HG03457 (cell line): Measurements from ENCODE around the gene UTS2B.

Experiments used
- ATAC-seq: cut with Tn5 transposase; IDR thresholded peaks from one replicate; pipeline ENCODE4 v1.9.1; 2021; ENCODE audit warnings: moderate number of reproducible peaks; ENCODE audit not compliant: unreplicated experiment

Gene UTS2B

GRCh38 chr3:191328383-191328961 is 1.9 kb downstream of the UTS2B start:
- ATAC-seq = no peak

DNA sequence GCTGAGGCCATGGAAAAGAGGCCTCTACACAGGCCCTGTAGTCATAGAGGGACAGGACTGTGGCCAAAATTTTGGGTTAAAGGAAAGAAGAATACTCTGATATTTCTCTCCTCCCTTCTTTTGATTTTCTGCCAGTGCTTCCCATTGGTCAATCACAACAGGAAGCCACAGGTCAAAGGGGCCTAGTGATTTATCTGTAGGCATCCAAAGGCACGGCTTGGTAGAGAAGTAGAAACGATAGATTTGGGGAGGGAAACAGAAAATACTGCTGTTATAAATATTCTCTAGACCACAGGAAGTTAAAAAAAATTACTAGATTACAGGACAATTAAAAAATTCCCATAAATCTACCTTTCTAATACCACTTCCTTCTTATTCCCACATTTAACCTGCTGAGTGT is 2.8 kb downstream of the UTS2B start:
- no peak for ATAC-seq

- ATAC-seq = no peak
Measured at GRCh38 chr3:191324936-191325335, 5.4 kb downstream of the UTS2B start.

DNA sequence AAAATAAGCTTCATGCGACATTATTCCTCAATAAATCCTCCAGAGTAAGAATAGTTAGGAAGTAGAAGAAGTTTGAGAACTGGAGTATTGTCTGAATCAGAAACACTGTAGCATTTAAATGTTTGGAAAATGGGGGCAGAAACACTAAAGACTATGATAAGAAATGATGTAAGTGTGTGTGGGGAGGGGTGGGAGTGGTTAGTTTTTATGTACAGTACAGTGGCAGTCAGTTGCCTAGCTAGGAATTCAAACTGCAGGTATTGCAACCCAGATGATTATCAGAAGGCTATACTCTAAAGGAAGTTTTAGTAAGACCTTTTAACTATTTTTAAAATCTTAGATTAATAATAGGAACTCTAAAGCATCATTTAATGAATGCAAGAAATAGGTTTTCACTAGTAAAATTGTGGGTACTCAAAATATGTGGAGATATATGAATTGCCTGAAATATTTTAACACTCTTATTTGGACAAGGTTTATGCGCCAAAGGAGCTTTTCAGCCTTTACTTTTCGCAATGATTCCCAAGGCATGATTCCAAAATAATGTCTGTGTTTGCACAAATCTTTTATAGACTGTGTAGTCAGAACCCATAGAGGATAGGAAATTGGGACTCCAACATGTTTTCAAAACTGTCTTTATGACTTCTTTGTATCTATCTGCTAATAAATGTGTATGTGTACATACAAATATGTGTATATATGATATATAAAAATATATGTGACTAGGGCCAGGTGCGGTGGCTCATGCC is 9.1 kb downstream of the UTS2B start:
- no peak for ATAC-seq

DNA sequence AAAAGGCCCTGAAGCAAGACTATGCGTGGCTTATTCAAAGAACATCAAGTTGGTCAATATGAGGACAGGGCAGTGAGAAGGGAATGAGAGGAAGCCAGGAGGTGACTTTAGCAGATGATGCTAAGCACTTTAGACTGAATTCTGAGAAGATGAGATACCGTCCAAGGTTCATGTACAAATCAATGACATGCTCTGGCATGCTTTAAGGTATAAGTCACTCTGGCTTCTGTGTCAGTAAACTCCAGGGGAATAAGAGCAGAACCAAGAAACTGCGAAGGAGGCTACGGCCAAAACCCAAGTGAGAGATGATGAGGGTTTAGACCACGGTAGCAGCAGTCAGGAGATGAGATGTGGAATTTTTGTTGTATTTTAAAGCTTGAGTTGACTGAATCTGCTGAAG is 10.0 kb downstream of the UTS2B start:
- no peak for ATAC-seq

- ATAC-seq = no peak
Measured at GRCh38 chr3:191316876-191317603, 13.3 kb downstream of the UTS2B start.

DNA sequence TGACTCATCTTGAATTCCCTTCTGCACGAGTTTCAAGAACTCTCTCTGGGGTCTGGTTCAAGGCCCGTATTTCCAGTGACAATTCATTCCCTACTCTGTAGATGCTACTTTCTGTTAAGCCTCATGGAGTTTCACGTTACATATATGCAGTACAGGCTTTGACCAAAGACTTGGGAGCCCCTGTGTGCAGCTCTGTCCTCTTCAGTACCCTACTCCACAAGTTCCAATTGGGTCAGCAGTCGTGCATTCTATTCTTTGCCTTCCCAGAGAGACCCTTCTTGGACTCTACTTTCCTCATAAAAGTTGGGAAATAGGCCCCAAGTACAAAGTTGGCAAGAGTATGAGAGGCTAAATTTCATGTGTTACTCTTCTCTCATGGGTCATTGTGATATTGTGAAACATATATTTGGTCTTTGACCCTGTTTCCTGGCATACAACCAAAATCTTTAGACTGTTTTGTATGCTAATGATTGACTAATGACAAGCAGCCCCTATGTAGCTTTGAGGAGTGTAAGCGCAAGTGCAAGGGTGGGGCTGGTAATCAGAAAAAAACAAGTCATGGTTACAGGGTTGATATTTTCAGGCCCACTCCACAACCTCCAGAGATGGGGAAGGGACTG is 16.1 kb downstream of the UTS2B start:
- no peak for ATAC-seq

DNA sequence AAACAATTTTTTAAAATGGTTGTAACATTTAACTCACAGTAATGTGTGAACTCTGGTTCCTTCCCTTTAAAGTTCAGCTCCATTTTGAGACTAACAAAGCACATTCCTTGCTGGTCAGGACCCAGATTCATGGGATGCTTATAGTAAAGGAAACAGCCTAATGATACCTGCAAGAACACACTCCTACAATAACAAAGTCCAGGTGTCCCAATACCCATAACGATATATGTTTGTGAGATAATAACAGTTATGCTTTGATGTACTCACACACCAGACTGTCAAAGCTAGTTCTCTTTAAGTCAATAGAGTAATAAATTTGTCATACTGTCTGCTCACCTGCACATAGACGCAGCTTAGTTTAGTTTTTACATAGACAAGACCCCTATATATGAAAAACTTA is 17.0 kb downstream of the UTS2B start:
- ATAC-seq = no peak

DNA sequence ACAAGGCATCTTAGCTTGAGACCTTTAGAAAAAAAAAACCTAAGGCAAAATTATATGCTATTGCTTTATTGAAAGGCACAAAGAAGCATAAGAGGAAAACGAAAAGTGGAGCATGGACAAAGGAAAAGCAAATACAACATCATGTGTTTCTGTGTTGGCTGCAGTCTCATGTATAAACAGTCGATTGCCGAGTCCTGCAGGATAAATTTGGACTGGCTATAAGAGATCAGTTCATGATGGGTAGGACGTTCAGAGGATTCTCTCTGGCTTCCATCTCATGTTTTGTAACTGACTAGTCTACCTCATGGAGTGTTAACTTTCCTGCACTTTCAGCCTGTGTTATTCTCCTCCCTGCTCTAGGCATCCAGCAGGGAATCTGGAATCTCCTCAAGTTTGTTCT is 23.0 kb downstream of the UTS2B start:
- no peak for ATAC-seq

GRCh38 chr3:191306428-191306827 is 23.9 kb downstream of the UTS2B start:
- ATAC-seq = no peak

DNA sequence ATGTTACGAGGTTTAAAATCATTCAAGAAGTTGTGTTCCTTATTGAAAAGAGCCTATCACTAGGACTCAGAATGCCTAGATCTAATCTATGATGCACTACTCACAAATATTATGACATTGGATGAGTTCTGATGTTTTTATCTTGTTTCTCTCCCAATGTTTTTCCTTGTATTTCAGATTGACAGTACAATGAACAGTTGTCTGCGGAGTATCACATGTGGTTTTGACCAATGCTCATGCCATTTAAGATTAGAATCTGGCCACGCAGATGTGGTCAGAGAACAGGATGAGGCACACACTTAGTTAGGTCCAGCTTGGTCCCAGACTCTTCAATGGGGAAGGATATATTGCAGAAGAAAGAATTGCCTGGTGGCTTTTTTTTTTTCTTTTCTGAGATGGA is 26.7 kb downstream of the UTS2B start:
- no peak for ATAC-seq

DNA sequence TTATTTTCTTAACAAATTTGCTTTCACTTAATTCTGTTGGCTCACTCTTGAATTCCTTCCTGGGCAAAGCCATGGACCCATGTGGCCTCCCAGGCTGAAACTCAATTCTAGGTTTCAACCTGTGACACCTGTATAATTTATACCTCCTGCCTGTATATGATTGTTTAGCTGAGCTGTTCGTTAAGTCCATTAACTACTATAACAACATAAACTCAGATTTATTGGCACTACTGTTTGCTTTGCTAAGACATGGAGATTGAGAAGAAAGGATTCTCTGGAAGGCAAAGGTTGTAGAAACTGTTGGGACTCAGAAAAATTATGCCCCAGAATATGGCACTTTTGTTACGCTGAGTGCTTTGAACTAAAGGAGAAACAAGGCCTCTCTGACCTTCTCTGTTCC is 27.9 kb downstream of the UTS2B start:
- ATAC-seq = no peak

- ATAC-seq = no peak
Measured at GRCh38 chr3:191301782-191302411, 28.4 kb downstream of the UTS2B start.

DNA sequence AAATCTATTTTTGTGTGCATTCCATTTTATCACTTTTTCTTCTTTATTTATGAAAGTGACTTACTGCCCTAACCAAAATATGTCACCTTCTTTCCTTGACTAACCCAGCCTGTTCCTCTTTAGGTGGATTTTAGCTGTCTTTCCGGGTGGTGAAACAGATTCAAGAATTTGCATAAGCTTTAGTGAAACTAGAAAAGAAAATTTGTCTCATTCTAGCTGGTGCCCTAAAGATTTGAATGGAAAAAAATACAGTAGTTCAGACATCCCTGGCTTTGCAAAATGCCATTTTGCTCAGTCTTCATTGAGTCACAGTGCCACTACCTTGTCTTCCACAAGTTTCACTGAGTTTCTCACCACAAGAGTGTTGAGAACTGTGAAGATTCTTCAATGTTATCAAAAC is 29.3 kb downstream of the UTS2B start:
- peak; percentile 78 for ATAC-seq

GRCh38 chr3:191300422-191300821 is 29.9 kb downstream of the UTS2B start:
- ATAC-seq = no peak

DNA sequence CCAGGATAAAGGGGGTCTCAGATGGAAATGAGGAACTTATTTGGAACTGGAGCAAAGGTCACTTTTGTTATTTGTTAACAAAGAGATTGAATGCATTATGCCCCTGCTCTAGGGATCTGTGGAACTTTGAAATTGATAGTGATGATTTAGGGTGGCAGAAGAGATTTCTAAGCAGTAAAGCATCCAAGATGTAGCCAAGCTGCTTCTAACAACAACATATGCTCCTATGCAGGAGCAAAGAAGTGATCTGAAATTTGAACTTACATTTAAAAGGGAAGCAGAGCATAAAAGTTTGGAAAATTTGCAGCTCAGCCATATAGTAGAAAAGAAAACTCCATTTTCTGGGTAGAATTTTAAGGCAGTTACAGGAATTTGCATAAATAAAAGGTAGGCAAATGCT is 31.5 kb downstream of the UTS2B start:
- ATAC-seq = no peak

- peak; percentile 81 for ATAC-seq
Measured at GRCh38 chr3:191296041-191296541, 34.2 kb downstream of the UTS2B start.

- no peak for ATAC-seq
Measured at GRCh38 chr3:191294291-191294690, 36.0 kb downstream of the UTS2B start.

DNA sequence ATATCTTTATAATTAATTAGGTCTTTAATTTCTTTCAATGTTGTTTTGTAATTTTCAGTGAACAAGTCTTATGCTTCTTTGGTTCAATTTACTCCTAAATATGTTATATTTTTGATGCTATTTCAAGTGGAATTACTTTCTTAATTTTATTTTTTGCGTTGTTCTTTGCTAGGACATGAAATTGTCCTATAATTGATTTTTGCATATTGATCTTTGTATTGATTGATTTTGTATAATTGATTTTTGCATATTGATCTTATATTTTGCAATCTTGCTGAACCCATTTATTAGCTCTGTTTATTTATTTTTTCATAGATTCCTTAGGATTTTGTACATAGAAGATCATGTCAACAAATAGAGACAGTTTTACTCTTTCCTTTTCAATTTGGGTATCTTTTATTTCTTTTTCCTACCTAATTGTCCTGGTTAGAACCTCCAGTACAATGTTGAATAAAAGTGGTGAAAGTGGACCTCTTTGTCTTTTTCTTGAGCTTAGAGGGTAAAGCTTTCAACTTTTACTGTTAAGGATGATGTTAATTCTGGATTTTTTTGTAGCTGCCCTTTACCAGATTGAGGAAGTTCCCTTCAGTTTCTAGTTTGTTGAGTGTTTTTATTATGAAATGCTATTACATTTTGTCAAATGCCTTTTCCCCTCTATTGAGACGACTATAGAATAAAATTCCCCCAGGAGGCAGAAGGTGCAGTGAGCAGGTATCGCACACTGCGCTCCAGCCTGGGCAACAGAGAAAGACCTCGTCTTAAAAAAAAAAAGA is 37.9 kb downstream of the UTS2B start:
- ATAC-seq = no peak

DNA sequence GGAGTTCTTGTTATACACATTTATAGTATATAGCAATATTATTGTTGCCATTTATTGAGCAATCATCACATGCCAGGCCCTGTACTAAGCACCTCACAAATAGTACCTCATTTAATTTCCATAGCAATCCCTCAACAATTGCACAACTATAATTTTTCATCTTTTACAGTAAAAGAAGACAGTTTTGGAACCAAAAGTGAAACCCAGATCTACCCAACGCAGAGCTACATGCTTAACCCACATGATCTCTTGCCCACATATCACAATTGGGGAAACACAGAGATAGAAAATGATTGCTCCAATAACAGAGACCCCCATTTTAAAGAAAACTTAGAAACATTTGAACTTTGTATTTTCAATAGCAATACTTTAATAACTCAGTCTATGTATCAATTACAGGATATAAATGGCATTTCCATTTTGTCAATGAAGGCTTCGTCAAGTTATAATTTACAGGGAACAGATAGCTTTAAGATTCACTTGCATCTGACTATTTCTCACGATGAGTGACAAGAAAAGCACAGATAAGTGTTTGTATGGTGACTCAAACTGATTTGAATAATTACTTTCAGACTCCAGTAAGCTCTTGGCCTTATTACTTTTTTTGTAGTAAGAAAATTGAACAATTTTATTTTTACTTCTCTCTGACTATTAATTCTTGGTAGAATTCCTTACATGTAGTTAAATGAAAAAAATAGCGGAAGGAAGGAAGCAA is 39.9 kb downstream of the UTS2B start:
- no peak for ATAC-seq
